Caco-2 (cell line): ENCODE results near the gene ZNF275. TPM values are rescaled to one million over a fixed set of nuclear protein-coding genes. Genes with fewer than 3 reads are reported as not detected.
"Not testable (repeated sequence)": the region's sequence is repeated elsewhere in the genome, so short reads cannot be mapped to it uniquely, and the experiment has no call there.

Experiments used
- BruUV-seq: library from RNA; stranded (reverse); fragments of 400-500 nt; replicated peaks from 2 replicates; lab custom pipeline; 2021; lab: Mats Ljungman, UMichigan
- CTCF ChIA-PET: fragments of 300-600 bp; sonication (Branson Sonifier 250); formaldehyde crosslinking; loops from one replicate; lab custom pipeline; 2022; ENCODE audit warnings: antibody characterized with exemption; lab: Charles Lee
- POLR2A ChIA-PET: fragments of 300-600 bp; sonication (Branson Sonifier 250); formaldehyde crosslinking; loops from one replicate; lab custom pipeline; 2022; ENCODE audit warnings: antibody characterized with exemption; lab: Charles Lee
- DNase-seq, 2 experiments: peaks; one replicate each; pipeline versions ENCODE4 v3.0.0 to v3.0.0-alpha.2; 2020 to 2022
- H3K27me3 ChIP-seq: replicated peaks from 2 replicates; pipeline ENCODE4 v1.6.0; 2011; ENCODE audit warnings: low read length; ENCODE audit not compliant: control insufficient read depth, insufficient read depth
- H3K36me3 ChIP-seq: 2 replicates; pipeline ENCODE4 v1.5.1; 2011; ENCODE audit warnings: low read length; ENCODE audit not compliant: control insufficient read depth, insufficient read depth
- H3K4me1 ChIP-seq: fragments of 250-450 bp; sonication (Bioruptor Pico); 2 replicates; pipeline ENCODE4 v1.5.1; 2020; ENCODE audit warnings: mild to moderate bottlenecking
- H3K4me3 ChIP-seq: 2 replicates; pipeline ENCODE4 v1.5.1; 2011; ENCODE audit warnings: low read depth, mild to moderate bottlenecking, control low read depth, low read length
- H3K9me3 ChIP-seq: fragments of 250-450 bp; sonication (Bioruptor Pico); 2 replicates; pipeline ENCODE4 v1.5.1; 2020; ENCODE audit warnings: mild to moderate bottlenecking, moderate library complexity
- H3K27ac Mint-ChIP-seq: one replicate; pipeline ENCODE4 v1.8.0; 2022; ENCODE audit warnings: mixed read lengths; ENCODE audit not compliant: unreplicated experiment
- H3K27me3 Mint-ChIP-seq: one replicate; pipeline ENCODE4 v1.8.0; 2022; ENCODE audit warnings: mixed read lengths; ENCODE audit not compliant: insufficient read depth, unreplicated experiment
- H3K36me3 Mint-ChIP-seq: one replicate; pipeline ENCODE4 v1.8.0; 2022; ENCODE audit warnings: mild to moderate bottlenecking, mixed read lengths; ENCODE audit not compliant: insufficient read depth, unreplicated experiment
- H3K4me1 Mint-ChIP-seq: one replicate; pipeline ENCODE4 v1.8.0; 2022; ENCODE audit warnings: low read depth, mixed read lengths; ENCODE audit not compliant: unreplicated experiment
- H3K4me3 Mint-ChIP-seq: one replicate; pipeline ENCODE4 v1.8.0; 2022; ENCODE audit warnings: mild to moderate bottlenecking, moderate library complexity, mixed read lengths; ENCODE audit not compliant: unreplicated experiment
- H3K9me3 Mint-ChIP-seq: one replicate; pipeline ENCODE4 v1.8.0; 2022; ENCODE audit warnings: mixed read lengths; ENCODE audit not compliant: unreplicated experiment
- CTCF ChIP-seq, 2 experiments: fragments of 200-600 bp in 1 of 2; IDR thresholded peaks; 1 replicate in 1 of 2; 2 replicates in 1 of 2; pipeline versions ENCODE4 v1.5.1 to v1.8.0; 2011 to 2022; ENCODE audit warnings: antibody characterized with exemption in 1 of 2, control low read depth in 1 of 2, inconsistent platforms in 1 of 2, low read depth in 1 of 2, low read length in 1 of 2, mild to moderate bottlenecking in 1 of 2, moderate library complexity in 1 of 2; ENCODE audit not compliant: insufficient read depth in 1 of 2, severe bottlenecking in 1 of 2, unreplicated experiment in 1 of 2
- intact Hi-C: fragments of 100-400 bp; cut with micrococcal nuclease; formaldehyde crosslinking; loops from one replicate; pipeline ENCODE4 v1.10.0; 2022; ENCODE audit not compliant: unreplicated experiment
- total RNA-seq: library from RNA; stranded (reverse); gene quantifications from 2 replicates; pipeline ENCODE4 v1.2.3, GENCODE V29; 2022

Gene ZNF275
- total RNA-seq, 1 experiment from 2014 or later: 5.6 TPM

GRCh38 chrX:153388722-153389459 lies 54.9 kb downstream of the ZNF275 start:
- CTCF ChIA-PET: no interaction called here
- peaks cover 3% of the 10 kb centered on the region for H3K4me1 Mint-ChIP-seq
- Histone ChIP-seq H3K36me3 (no peaks in the 10 kb centered on the region), H3K4me1 (no peaks in the 10 kb centered on the region), H3K27me3 (no peaks in the 10 kb centered on the region), H3K9me3 (no peaks in the 10 kb centered on the region), H3K4me3 (no peak overlapping the region)
- intact Hi-C loops: no loop called here
- no peak overlapping the region for H3K27ac Mint-ChIP-seq
- BruUV-seq: no TSS peak
- H3K4me3 Mint-ChIP-seq: no peak overlapping the region
- POLR2A ChIA-PET: no interaction called here
- TF ChIP-seq CTCF (IDR thresholded peaks at IDR 0.05; ENCODE audit: insufficient read depth in 1 of 2, low read depth in 1 of 2, low read length in 1 of 2, severe bottlenecking in 1 of 2, unreplicated experiment in 1 of 2): no peak
- H3K36me3 Mint-ChIP-seq: no peaks in the 10 kb centered on the region
- DNase-seq: no peak
- no peaks in the 10 kb centered on the region for H3K9me3 Mint-ChIP-seq
- H3K27me3 Mint-ChIP-seq: peaks cover 7% of the 10 kb centered on the region

GRCh38 chrX:153389460-153389768 lies 55.5 kb downstream of the ZNF275 start:
- H3K27ac Mint-ChIP-seq, H3K9me3 Mint-ChIP-seq, H3K4me1 Mint-ChIP-seq, intact Hi-C loops, H3K36me3 ChIP-seq, H3K27me3 Mint-ChIP-seq, DNase-seq, BruUV-seq, POLR2A ChIA-PET, CTCF ChIA-PET, H3K36me3 Mint-ChIP-seq, H3K4me3 ChIP-seq, H3K9me3 ChIP-seq, H3K4me3 Mint-ChIP-seq, H3K4me1 ChIP-seq, H3K27me3 ChIP-seq: not testable (repeated sequence)

GRCh38 chrX:153392642-153393321 lies 58.8 kb downstream of the ZNF275 start:
- Histone ChIP-seq H3K4me1 (no peaks in the 10 kb centered on the region), H3K36me3 (no peaks in the 10 kb centered on the region), H3K9me3 (no peaks in the 10 kb centered on the region), H3K27me3 (no peaks in the 10 kb centered on the region), H3K4me3 (no peak overlapping the region)
- intact Hi-C loops: no loop called here
- H3K4me1 Mint-ChIP-seq: peaks cover 14% of the 10 kb centered on the region
- TF ChIP-seq CTCF (IDR thresholded peaks at IDR 0.05; ENCODE audit: insufficient read depth in 1 of 2, low read depth in 1 of 2, low read length in 1 of 2, severe bottlenecking in 1 of 2, unreplicated experiment in 1 of 2): no peak
- ChIA-PET CTCF (no interaction called here), POLR2A (no interaction called here)
- no TSS peak for BruUV-seq
- no peaks in the 10 kb centered on the region for H3K9me3 Mint-ChIP-seq
- H3K4me3 Mint-ChIP-seq: no peak overlapping the region
- no peak for DNase-seq
- H3K27ac Mint-ChIP-seq: no peak overlapping the region
- H3K27me3 Mint-ChIP-seq: no peaks in the 10 kb centered on the region
- no peaks in the 10 kb centered on the region for H3K36me3 Mint-ChIP-seq
